Measurements from ENCODE around the gene IFT172. TPM values are rescaled to one million over a fixed set of nuclear protein-coding genes. Genes with fewer than 3 reads are reported as not detected.

Gene IFT172
- total and polyA plus RNA-seq, 2 experiments from 2014 or later, result 9.1 to 17.6 TPM

GRCh38 chr2:27431395-27431794, 58.1 kb downstream of the IFT172 start:
- no peak for ATAC-seq
- Mint-ChIP-seq H3K27me3 (ENCODE audit: insufficient read depth, low read depth, poor library complexity) (peaks cover 2% of the 10 kb centered on the region), H3K9me3 (no peaks in the 10 kb centered on the region), H3K36me3 (ENCODE audit: low read depth) (peaks cover 34% of the 10 kb centered on the region), H3K27ac (no peak overlapping the region), H3K4me3 (no peak overlapping the region), H3K4me1 (peaks cover 23% of the 10 kb centered on the region)
- Histone ChIP-seq H3K4me3 (no peak overlapping the region), H2AFZ (no peak overlapping the region), H3K4me2 (no peak overlapping the region), H3F3A (replicated peaks; ENCODE audit: low read depth) (0 out of 2 replicates have a peak, but pooled peaks cover 11% of the 10 kb centered on the region), H3K27me3 (ENCODE audit: insufficient read depth) (no peaks in the 10 kb centered on the region), H3K27ac (ENCODE audit: low read depth) (no peak overlapping the region), H3K36me3 (ENCODE audit: insufficient read depth) (peaks cover 21% of the 10 kb centered on the region), H3K9me2 (ENCODE audit: insufficient read depth) (no peaks in the 10 kb centered on the region), H3K4me1 (ENCODE audit: insufficient read depth) (peaks cover 9% of the 10 kb centered on the region), H4K20me1 (replicated peaks; ENCODE audit: insufficient read depth) (peaks cover 24% of the 10 kb centered on the region), H3K79me2 (replicated peaks; ENCODE audit: insufficient read depth) (peaks cover 39% of the 10 kb centered on the region)
- no peak for DNase-seq (ENCODE audit: low spot score)
- TF ChIP-seq REST (IDR thresholded peaks at IDR 0.05; ENCODE audit: unreplicated experiment), result no peak
- TF ChIP-seq CTCF (conservative IDR thresholded peaks at IDR 0.05; ENCODE audit: low read depth in 2 of 2), result no peak
- TF ChIP-seq ZNF331 (CRISPR knock-in tag; IDR thresholded peaks at IDR 0.05; ENCODE audit: low read depth), result no peak
- TF ChIP-seq STAT1 (IDR thresholded peaks at IDR 0.05; ENCODE audit: unreplicated experiment), result no peak
- TF ChIP-seq EZH2 (IDR thresholded peaks at IDR 0.05; ENCODE audit: low read depth, unreplicated experiment), result no peak
- TF ChIP-seq JUNB (IDR thresholded peaks at IDR 0.05; ENCODE audit: unreplicated experiment), result no peak
- no peak for TF ChIP-seq POLR2AphosphoS5 (IDR thresholded peaks at IDR 0.05; ENCODE audit: low read depth)
- no peak for TF ChIP-seq ZNF114 (CRISPR knock-in tag; IDR thresholded peaks at IDR 0.05)
- no peak for TF ChIP-seq ETS1 (IDR thresholded peaks at IDR 0.05)
- TF ChIP-seq EZH2phosphoT487 (IDR thresholded peaks at IDR 0.05; ENCODE audit: unreplicated experiment), result no peak
- TF ChIP-seq CREB1 (CRISPR knock-in tag; IDR thresholded peaks at IDR 0.05; ENCODE audit: low read depth), result no peak
- TF ChIP-seq ZNF462 (CRISPR knock-in tag; IDR thresholded peaks at IDR 0.05), result no peak
- TF ChIP-seq NANOG (IDR thresholded peaks at IDR 0.05; ENCODE audit: borderline replicate concordance), result no peak
